Activated CD4-positive, alpha-beta memory T cell treated with anti-CD3 and anti-CD28 coated beads for 36 hours (primary cell): Measurements from ENCODE around the gene MRPS11. TPM values are rescaled to one million over a fixed set of nuclear protein-coding genes. Genes with fewer than 3 reads are reported as not detected.

Source experiments
- CTCF ChIA-PET: fragments of 350-600 bp; sonication (Branson Sonifier 250); formaldehyde crosslinking; loops from one replicate; lab custom pipeline; 2021; ENCODE audit warnings: antibody characterized with exemption, inconsistent platforms; lab: Charles Lee
- POLR2A ChIA-PET: fragments of 350-600 bp; sonication (Branson Sonifier 250); formaldehyde crosslinking; loops from one replicate; lab custom pipeline; 2021; ENCODE audit warnings: antibody characterized with exemption; lab: Charles Lee
- DNase-seq: peaks from one replicate; pipeline ENCODE4 v3.0.0-alpha.2; 2020
- H3K27ac Mint-ChIP-seq: one replicate; pipeline ENCODE4 v1.8.0; 2021; ENCODE audit warnings: mixed read lengths
- H3K27me3 Mint-ChIP-seq: one replicate; pipeline ENCODE4 v1.8.0; 2021; ENCODE audit warnings: mixed read lengths
- H3K36me3 Mint-ChIP-seq: one replicate; pipeline ENCODE4 v1.8.0; 2021; ENCODE audit warnings: mixed read lengths
- H3K4me1 Mint-ChIP-seq: one replicate; pipeline ENCODE4 v1.8.0; 2021; ENCODE audit warnings: low read depth, mixed read lengths
- H3K4me3 Mint-ChIP-seq: one replicate; pipeline ENCODE4 v1.8.0; 2021; ENCODE audit warnings: mild to moderate bottlenecking, mixed read lengths
- H3K9me3 Mint-ChIP-seq: one replicate; pipeline ENCODE4 v1.8.0; 2021; ENCODE audit warnings: mixed read lengths
- intact Hi-C: fragments of 100-400 bp; cut with micrococcal nuclease; formaldehyde crosslinking; loops from one replicate; pipeline ENCODE4 v1.15.1; 2023
- total RNA-seq, 2 experiments: library from RNA; stranded (reverse); gene quantifications; one replicate each; pipeline ENCODE4 v1.2.3, GENCODE V29; 2021

The MRPS11 gene
- total RNA-seq, 2 experiments from 2014 or later = 54.9 to 56.4 TPM

DNA sequence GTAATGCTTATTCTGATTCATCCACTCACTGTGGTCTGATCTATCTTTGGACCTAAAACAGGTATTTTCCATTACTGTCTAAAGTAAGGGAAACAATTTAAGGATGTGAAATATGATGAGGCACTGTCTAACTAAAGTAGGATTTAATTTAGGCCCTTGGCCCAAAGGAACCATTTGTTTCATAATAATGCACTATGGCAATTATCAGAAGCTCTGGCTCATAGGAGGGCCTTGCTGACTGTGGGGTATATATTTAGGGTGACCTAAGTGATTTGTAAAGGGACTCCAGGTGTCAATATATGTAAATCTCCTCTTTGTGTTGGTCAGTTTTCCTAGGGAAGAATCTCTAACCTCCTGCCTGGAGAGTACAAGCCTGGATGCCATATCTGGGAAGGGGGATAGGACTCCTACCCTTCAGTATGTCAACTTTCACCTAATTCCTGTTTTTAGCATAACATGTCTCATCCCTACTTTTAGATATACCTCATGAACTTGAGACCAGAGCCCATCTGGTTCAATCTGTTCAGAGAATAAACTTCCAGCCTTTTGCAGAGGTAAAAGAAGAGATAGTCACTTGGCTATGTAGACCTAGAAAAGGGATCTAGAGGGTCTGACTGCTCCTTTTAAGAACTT, 58.9 kb downstream of the MRPS11 start:
- Mint-ChIP-seq H3K9me3 (no peaks in the 10 kb centered on the region), H3K27me3 (no peaks in the 10 kb centered on the region), H3K36me3 (peaks cover 44% of the 10 kb centered on the region), H3K4me1 (peaks cover 3% of the 10 kb centered on the region), H3K4me3 (no peak overlapping the region), H3K27ac (no peak overlapping the region)
- intact Hi-C loops = no loop called here
- POLR2A ChIA-PET = no interaction called here
- CTCF ChIA-PET = no interaction called here
- DNase-seq = no peak

DNA sequence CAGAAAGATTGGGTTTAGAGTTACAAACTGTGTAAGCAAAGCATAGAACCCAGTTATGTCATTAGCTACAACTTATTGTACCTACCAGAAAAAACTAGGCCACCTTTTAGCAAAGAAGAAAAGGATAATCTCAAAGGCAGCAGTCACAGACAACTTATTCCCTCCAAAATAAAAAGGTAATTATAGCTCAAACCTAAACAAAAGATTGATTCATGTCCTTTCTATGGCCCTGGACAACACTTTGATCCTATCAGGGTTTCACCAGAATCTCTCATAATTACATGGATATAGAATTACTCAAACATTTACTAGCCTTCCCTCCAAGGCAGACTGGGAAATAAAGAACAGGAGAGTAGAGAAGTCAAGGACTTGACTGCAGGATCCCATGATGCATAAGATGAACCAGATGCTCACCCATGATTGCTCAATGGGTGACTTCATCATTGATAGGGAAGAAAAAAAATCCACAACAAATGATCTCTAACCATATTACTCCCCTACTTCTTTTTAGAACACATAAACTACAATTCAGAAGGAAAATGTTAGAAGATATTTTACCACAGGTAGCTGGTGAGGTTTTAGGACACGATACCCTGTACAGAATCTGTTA, 61.6 kb downstream of the MRPS11 start:
- H3K27me3 Mint-ChIP-seq = no peaks in the 10 kb centered on the region
- H3K9me3 Mint-ChIP-seq = peaks cover 4% of the 10 kb centered on the region
- ChIA-PET CTCF (interaction anchor here (0.7 kb wide), 1 partner anchor 58 kb away, joined by 3 read pairs; no protein-coding TSS in a partner anchor), POLR2A (interaction anchor here (0.6 kb wide), 1 partner anchor 11 kb away, joined by 4 read pairs; no protein-coding TSS in a partner anchor)
- H3K36me3 Mint-ChIP-seq = peaks cover 54% of the 10 kb centered on the region
- no peak overlapping the region for H3K4me3 Mint-ChIP-seq
- H3K27ac Mint-ChIP-seq = no peak overlapping the region
- intact Hi-C loops = no loop called here
- no peaks in the 10 kb centered on the region for H3K4me1 Mint-ChIP-seq
- no peak for DNase-seq

Other genes starting within 250 kb of the MRPS11 start
- gene NTRK3, start 211.0 kb upstream of the MRPS11 start, total RNA-seq = under 1 TPM; 0.78 to 0.85 TPM
- gene MRPL46, start 320 bp upstream of the MRPS11 start, total RNA-seq = 10 to 100 TPM; 29.6 to 34.2 TPM
- gene DET1, start 79.0 kb downstream of the MRPS11 start, total RNA-seq = 1 to 10 TPM; 1.9 to 2.2 TPM
- gene AEN, start 153.6 kb downstream of the MRPS11 start, total RNA-seq = 10 to 100 TPM; 55.5 to 55.7 TPM
- 10 to 100 TPM; 68.2 to 74.5 TPM for gene ISG20, start 171.3 kb downstream of the MRPS11 start, total RNA-seq